BLaER1 treated with 17β-estradiol and CSF1 and Interleukin-3, amounts not matched to agents 10 nM and 100 nM (cell line): ENCODE measurements around the gene LYPD4.
A peak's percentile ranks its signal among the peaks of the same experiment; 100 is the strongest.

Experiments
- H3K27ac ChIP-seq, 11 experiments: shearing (Covaris generic); formaldehyde crosslinking; 2 replicates each; pipeline ENCODE4 v1.8.1; 2022
- H3K27me3 ChIP-seq, 11 experiments: shearing (Covaris generic); formaldehyde crosslinking; 2 replicates each; pipeline ENCODE4 v1.8.1; 2022
- H3K36me3 ChIP-seq, 11 experiments: shearing (Covaris generic); formaldehyde crosslinking; 2 replicates each; pipeline ENCODE4 v1.8.1; 2022
- H3K4me1 ChIP-seq, 10 experiments: shearing (Covaris generic); formaldehyde crosslinking; 2 replicates each; pipeline ENCODE4 v1.8.1; 2022
- H3K4me2 ChIP-seq, 11 experiments: shearing (Covaris generic); formaldehyde crosslinking; 2 replicates each; pipeline ENCODE4 v1.8.1; 2022
- H3K4me3 ChIP-seq, 10 experiments: shearing (Covaris generic); formaldehyde crosslinking; 2 replicates each; pipeline ENCODE4 v1.8.1; 2022
- H3K9ac ChIP-seq, 11 experiments: shearing (Covaris generic); formaldehyde crosslinking; 2 replicates each; pipeline ENCODE4 v1.8.1; 2022
- H3K9me3 ChIP-seq, 11 experiments: shearing (Covaris generic); formaldehyde crosslinking; replicated peaks in 1 of 11; 2 replicates each; pipeline ENCODE4 v1.8.1; 2022
- H4K20me1 ChIP-seq, 11 experiments: shearing (Covaris generic); formaldehyde crosslinking; 2 replicates each; pipeline ENCODE4 v1.8.1; 2022
- Cebpa-rat ChIP-seq, 11 experiments: shearing (Covaris generic); IDR thresholded peaks; 2 replicates each; pipeline ENCODE4 v1.8.1; 2022

LYPD4 gene

DNA sequence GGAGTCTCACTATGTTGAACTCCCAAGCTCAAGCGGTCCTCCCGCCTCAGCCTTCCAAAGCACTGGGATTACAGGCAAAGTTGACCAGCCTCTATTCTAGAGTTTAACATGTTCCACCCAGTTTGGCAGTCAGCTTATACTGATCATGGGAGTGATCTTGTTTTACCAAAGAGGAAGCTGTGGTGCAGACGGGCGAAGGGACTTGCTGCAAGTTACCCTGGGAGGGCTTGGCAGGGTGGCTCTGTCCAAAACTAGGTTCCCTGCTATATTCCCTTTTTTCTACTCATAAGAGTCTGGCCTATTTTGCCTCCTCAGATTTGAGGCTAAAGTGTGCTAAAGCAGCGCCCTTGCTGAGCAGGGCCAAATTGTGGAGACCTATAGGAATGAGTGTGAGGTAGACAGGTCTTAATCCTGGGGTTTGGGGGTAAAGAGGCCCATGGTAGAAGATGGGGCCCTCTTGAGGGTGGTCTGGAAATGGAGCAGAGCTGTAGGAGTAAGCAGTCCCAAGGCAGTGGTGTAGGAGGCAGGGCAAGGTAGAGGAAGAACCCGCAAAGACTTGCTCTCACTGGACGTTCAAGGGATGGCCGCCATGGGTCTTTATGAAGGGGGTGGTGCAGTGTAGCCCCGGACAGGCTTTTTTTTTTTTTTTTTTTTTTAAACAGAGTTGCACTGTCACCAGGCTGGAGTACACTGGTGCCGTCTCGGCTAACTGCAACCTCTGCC lies 18.9 kb upstream of the LYPD4 start:
- peaks cover 78 to 85% (median 82%) of the 10 kb centered on the region in 10 experiments for H3K4me1 ChIP-seq
- H4K20me1 ChIP-seq, result peaks cover 75 to 80% (median 77%) of the 10 kb centered on the region in 11 experiments
- no peaks in the 10 kb centered on the region for H3K27me3 ChIP-seq
- peak overlapping the region; percentile 90 to 98 (median 96) for H3K4me3 ChIP-seq
- H3K9ac ChIP-seq, result peak overlapping the region; percentile 96 to 100 (median 99); a peak in 21 of 22 replicates
- no peaks in the 10 kb centered on the region; a peak in 1 of 22 replicates for H3K9me3 ChIP-seq
- no peak for TF ChIP-seq Cebpa-rat (IDR thresholded peaks at IDR 0.05)
- H3K36me3 ChIP-seq, result peaks cover 73 to 80% (median 79%) of the 10 kb centered on the region in 11 experiments
- H3K27ac ChIP-seq, result peak overlapping the region in 10 of 11 experiments; percentile 14 to 100 (median 49); a peak in 16 of 22 replicates
- H3K4me2 ChIP-seq, result peak overlapping the region; percentile 95 to 100 (median 98)

DNA sequence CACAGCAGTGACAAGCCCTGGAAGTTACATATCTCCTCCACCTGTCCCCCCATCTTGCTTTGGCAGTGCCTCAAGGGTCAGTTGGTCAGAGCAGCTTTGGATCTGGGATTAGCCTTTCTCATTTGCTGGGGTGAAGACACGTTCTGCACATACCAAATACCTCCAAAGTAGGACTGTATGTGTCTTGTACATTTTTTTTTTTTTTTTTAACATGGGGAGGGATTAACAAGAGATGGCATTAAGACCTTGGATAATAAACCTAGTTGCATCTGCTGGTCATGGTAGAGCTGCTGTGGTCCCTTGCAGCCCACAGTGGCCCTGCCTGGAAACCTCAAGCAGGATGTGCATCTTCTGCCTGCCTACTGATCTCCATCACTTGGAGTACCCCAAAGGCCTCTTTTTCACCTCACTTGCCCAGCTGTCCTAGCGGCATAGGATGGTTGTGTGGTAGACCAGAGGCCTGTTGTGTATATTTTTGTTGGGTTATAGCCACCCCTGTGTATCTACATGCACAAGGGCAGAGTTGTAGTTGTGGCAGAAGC lies 18.0 kb upstream of the LYPD4 start:
- Histone ChIP-seq H3K9me3 (no peaks in the 10 kb centered on the region; a peak in 1 of 22 replicates), H3K9ac (peak overlapping the region; percentile 96 to 100 (median 99)), H4K20me1 (peaks cover 67 to 71% (median 69%) of the 10 kb centered on the region in 11 experiments), H3K36me3 (peaks cover 64 to 71% (median 70%) of the 10 kb centered on the region in 11 experiments), H3K27me3 (no peaks in the 10 kb centered on the region), H3K4me1 (peaks cover 72 to 85% (median 82%) of the 10 kb centered on the region in 10 experiments), H3K4me2 (peak overlapping the region; percentile 95 to 100 (median 98)), H3K4me3 (peak overlapping the region; percentile 90 to 98 (median 96)), H3K27ac (peak overlapping the region in 10 of 11 experiments; percentile 23 to 100 (median 99); a peak in 16 of 22 replicates)
- TF ChIP-seq Cebpa-rat (IDR thresholded peaks at IDR 0.05), result no peak

DNA sequence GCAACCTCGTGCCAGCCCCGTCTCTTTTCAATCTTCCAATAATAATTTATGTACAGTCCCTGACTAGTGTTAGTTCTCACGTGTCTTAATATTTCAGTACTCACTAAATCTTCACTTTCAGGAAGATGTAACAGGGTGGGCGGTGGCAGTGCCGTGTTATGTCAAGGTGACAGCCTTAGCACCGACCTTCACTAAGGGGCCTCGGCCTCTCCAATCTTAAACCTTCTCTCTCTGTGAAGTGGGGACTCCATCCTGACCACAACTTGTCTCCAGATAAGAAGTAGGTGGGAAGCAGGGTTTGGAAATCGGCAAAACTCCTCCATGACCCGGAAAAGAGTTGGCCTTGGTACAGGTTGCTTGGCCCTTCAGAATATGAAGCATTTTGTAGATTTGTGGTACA lies 17.4 kb upstream of the LYPD4 start:
- H3K4me3 ChIP-seq, result peak overlapping the region; percentile 90 to 98 (median 96)

DNA sequence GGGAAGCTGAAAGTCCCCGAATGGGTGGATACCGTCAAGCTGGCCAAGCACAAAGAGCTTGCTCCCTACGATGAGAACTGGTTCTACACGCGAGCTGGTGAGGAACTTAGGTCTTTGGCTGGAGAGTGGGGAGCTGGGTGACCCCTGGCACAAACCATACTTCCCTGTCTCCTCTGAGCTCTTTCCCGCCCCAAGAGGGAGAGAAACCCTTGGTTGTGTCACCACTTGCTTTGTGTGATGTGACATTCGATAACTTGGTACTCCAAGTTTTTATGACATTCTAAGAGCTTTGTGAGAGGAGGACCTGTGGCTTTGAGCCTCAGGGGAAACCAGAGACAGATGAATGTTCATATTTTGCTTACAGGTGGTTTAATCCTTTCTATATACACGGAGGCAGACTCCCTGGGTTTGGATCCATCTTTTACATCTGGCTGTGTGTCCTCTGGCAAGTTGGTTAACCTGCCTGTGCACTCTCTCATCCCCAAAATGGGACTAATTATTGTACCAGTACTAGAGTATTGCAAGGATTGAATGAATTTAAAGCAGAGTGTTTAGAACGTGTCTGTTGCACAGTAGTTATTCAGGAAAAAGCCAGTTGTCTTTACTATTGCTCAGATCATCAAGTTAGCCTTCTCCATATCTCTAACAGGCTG lies 16.8 kb upstream of the LYPD4 start:
- peak overlapping the region; percentile 90 to 98 (median 96) for H3K4me3 ChIP-seq
- H3K36me3 ChIP-seq, result peaks cover 52 to 59% (median 58%) of the 10 kb centered on the region in 11 experiments
- H3K27me3 ChIP-seq, result no peaks in the 10 kb centered on the region
- H3K4me1 ChIP-seq, result peaks cover 59 to 76% (median 74%) of the 10 kb centered on the region in 10 experiments
- H3K9me3 ChIP-seq, result no peaks in the 10 kb centered on the region; a peak in 1 of 22 replicates
- H4K20me1 ChIP-seq, result peaks cover 54 to 58% (median 56%) of the 10 kb centered on the region in 11 experiments
- peak overlapping the region; percentile 91 to 100 (median 99) for H3K27ac ChIP-seq
- H3K9ac ChIP-seq, result peak overlapping the region; percentile 96 to 100 (median 99)
- TF ChIP-seq Cebpa-rat (IDR thresholded peaks at IDR 0.05), result no peak
- peak overlapping the region; percentile 95 to 100 (median 98) for H3K4me2 ChIP-seq

More for the DNA sequence above, 17.4 kb upstream of the LYPD4 start:
- H3K4me2 ChIP-seq, result peak overlapping the region; percentile 95 to 100 (median 98)
- no peak for TF ChIP-seq Cebpa-rat (IDR thresholded peaks at IDR 0.05)
- H3K9me3 ChIP-seq, result no peaks in the 10 kb centered on the region; a peak in 1 of 22 replicates
- H3K27ac ChIP-seq, result peak overlapping the region in 10 of 11 experiments; percentile 93 to 100 (median 99); a peak in 19 of 22 replicates
- peaks cover 65 to 83% (median 80%) of the 10 kb centered on the region in 10 experiments for H3K4me1 ChIP-seq
- H3K36me3 ChIP-seq, result peaks cover 58 to 65% (median 64%) of the 10 kb centered on the region in 11 experiments
- no peaks in the 10 kb centered on the region for H3K27me3 ChIP-seq
- peak overlapping the region; percentile 96 to 100 (median 99) for H3K9ac ChIP-seq
- peaks cover 60 to 64% (median 62%) of the 10 kb centered on the region in 11 experiments for H4K20me1 ChIP-seq

DNA sequence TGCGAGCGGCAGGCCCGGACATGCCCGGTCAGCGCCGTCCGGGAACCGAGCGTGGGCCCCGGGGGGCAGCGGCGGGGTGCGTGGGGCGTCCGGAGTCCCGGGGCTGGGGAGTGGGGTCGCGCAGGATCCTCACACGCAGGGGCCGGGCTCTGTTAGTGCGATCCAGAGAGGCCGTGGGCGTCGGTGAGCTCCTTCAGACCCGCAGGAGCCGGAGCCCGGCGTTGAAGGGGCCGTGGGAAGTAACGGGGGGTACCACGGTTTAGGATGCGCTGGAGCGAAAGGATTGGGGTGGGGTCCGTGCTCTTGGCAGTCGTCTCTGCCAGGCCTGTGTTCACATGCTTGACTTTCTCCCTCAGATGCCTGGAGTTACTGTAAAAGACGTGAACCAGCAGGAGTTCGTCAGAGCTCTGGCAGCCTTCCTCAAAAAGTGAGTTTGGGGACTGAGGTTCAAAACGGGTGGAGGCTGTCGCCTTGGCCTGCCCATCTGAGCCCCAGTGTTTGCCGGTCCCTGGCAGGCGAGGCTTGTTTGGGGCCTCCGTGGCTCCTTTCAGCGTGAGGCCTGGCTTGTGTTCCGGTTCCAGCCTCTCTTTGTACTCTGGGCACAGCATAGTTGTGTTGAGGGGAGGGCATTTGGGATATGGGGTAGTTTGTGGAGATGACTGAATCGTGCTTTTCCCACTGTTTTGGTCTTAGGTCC lies 16.1 kb upstream of the LYPD4 start:
- H3K4me3 ChIP-seq, result peak overlapping the region; percentile 90 to 98 (median 96)
- TF ChIP-seq Cebpa-rat (IDR thresholded peaks at IDR 0.05), result no peak
- H4K20me1 ChIP-seq, result peaks cover 47 to 52% (median 49%) of the 10 kb centered on the region in 11 experiments
- H3K4me1 ChIP-seq, result peaks cover 52 to 70% (median 67%) of the 10 kb centered on the region in 10 experiments
- peak overlapping the region; percentile 91 to 100 (median 99) for H3K27ac ChIP-seq
- H3K9me3 ChIP-seq, result no peaks in the 10 kb centered on the region; a peak in 1 of 22 replicates
- H3K27me3 ChIP-seq, result no peaks in the 10 kb centered on the region
- H3K4me2 ChIP-seq, result peak overlapping the region; percentile 95 to 100 (median 98)
- H3K9ac ChIP-seq, result peak overlapping the region; percentile 96 to 100 (median 99)
- H3K36me3 ChIP-seq, result peaks cover 47 to 52% (median 51%) of the 10 kb centered on the region in 11 experiments

DNA sequence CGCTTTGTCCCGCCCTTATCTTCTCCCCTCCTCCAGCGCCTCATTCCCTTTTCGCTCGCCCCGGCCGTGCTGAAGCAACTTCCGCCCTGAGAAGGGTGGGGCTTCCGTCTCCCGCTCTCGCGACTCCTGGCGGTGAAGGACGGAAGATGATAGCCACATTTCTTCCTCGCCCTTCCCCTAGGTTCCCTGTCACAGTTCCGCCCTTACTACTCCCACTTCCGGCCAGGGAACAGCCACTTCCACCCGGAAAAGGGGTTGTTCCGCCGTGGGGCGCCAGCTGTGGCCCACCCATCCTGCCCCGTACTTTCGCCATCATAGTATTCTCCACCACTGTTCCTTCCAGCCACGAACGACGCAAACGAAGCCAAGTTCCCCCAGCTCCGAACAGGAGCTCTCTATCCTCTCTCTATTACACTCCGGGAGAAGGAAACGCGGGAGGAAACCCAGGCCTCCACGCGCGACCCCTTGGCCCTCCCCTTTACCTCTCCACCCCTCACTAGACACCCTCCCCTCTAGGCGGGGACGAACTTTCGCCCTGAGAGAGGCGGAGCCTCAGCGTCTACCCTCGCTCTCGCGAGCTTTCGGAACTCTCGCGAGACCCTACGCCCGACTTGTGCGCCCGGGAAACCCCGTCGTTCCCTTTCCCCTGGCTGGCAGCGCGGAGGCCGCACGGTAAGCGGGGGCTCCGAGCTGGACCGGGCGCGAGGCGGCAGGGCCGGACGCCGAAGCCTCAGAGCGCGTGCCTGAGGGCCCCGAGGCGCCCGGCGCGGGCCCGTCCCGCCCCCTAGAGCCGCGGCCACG lies 15.3 kb upstream of the LYPD4 start, which contains the start of gene RPS19:
RPS19 (plus strand) TSS at position 638 of the 801 bp plus-strand sequence. CDS start 520 bp downstream, outside the sequence.
- H3K36me3 ChIP-seq, result peaks cover 40 to 44% (median 44%) of the 10 kb centered on the region in 11 experiments
- TF ChIP-seq Cebpa-rat (IDR thresholded peaks at IDR 0.05), result no peak; a peak in 1 of 22 replicates
- H3K9me3 ChIP-seq, result no peaks in the 10 kb centered on the region; a peak in 1 of 22 replicates
- peaks cover 45 to 65% (median 60%) of the 10 kb centered on the region in 10 experiments for H3K4me1 ChIP-seq
- H3K9ac ChIP-seq, result peak within 1 kb of the TSS; percentile 96 to 100 (median 99)
- no peaks in the 10 kb centered on the region for H3K27me3 ChIP-seq
- H3K4me3 ChIP-seq, result peak within 1 kb of the TSS; percentile 90 to 98 (median 96)
- H4K20me1 ChIP-seq, result peaks cover 40 to 44% (median 42%) of the 10 kb centered on the region in 11 experiments
- H3K4me2 ChIP-seq, result peak within 1 kb of the TSS; percentile 95 to 100 (median 98)
- peak within 1 kb of the TSS; percentile 91 to 100 (median 99) for H3K27ac ChIP-seq

DNA sequence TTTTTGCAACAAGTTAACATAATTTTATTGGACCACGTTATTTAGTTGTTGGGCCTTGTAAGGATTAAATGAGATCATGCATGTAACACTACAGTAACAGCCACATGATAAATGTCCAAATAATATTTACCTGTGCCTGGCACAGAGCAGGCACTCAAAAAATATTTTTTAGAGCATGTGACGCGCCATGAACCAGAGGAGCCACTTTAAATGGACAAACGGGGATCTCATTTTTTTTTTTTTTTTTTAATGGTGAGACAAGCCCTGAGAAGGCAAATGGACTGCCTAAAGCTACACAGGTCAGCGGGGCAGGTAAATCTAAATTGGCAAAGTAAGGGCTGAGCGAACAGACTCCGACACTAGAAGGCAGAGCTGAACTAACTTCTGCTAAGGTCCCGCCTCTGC lies 14.7 kb upstream of the LYPD4 start:
- peaks cover 34 to 38% (median 36%) of the 10 kb centered on the region in 11 experiments for H4K20me1 ChIP-seq
- peak overlapping the region; percentile 40 to 97 (median 94); a peak in 15 of 20 replicates for H3K4me3 ChIP-seq
- peak overlapping the region; percentile 59 to 100 (median 99); a peak in 20 of 22 replicates for H3K9ac ChIP-seq
- peaks cover 39 to 63% (median 54%) of the 10 kb centered on the region in 10 experiments for H3K4me1 ChIP-seq
- H3K36me3 ChIP-seq, result peaks cover 34 to 38% (median 37%) of the 10 kb centered on the region in 11 experiments
- H3K27ac ChIP-seq, result peak overlapping the region in 9 of 11 experiments; percentile 36 to 100 (median 99); a peak in 16 of 22 replicates
- H3K27me3 ChIP-seq, result no peaks in the 10 kb centered on the region
- H3K4me2 ChIP-seq, result peak overlapping the region; percentile 60 to 80 (median 73)
- no peak for TF ChIP-seq Cebpa-rat (IDR thresholded peaks at IDR 0.05)
- H3K9me3 ChIP-seq, result no peaks in the 10 kb centered on the region; a peak in 1 of 22 replicates
